Measurements from ENCODE around the gene SHC1. TPM values are rescaled to one million over a fixed set of nuclear protein-coding genes. Genes with fewer than 3 reads are reported as not detected.

Gene SHC1
- total RNA-seq, 2 experiments from 2014 or later, result 43.4 to 46.5 TPM

DNA sequence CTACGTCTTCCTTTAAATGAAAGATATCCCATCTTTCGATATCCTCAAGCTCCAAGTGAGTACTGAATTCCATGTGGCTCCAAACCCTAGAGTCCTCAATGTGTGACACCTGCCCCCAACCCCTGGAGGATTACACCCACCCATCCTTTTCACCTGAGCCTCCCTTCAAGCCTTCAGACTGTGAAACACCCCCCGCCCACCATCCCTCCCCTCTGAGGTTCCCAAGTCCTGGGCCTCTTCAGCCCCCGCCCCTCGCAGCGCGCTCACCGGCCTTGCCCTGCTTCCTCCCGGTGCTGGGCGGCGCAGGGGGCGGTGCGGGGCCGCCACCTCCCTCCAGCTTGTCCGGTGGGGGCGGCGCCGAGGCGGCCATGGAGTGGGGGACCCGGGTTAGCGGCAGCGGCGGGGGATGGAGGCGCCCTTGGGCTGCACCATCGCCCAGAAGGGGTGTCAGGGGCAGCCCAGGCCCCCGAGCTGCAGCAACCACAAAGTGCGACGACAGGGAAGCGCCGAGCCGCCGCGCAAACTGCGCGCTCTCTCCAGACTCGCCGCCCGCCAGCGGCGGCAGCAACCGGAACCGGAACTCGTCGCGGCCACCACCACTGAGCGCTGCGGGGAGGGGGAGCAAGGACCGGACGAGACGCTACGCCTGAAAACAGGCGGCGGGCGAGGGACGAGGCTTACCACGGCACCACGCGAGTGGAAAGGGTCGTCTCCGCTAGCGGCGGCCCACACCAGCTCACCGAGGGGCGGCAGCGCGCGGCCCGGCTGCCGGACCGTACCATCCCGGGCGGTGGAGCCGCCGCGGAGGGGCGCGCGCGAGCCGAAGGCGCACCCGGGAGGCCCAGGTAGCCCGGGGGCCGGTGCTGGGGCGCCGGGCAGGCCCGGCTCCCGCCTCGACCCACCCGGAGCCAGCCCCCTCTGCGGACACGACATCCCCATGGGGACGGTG lies 9.1 kb downstream of the SHC1 start, which contains the start of gene PYGO2:
Gene PYGO2 (minus strand): TSS at position 576 of the 949 bp plus-strand sequence. CDS start 206 bp downstream, at position 370.
- ChIA-PET POLR2A (interaction anchor here (0.6 to 2.7 kb wide), 12 partner anchors 10 to 56 kb away, joined by 3 to 15 read pairs (median 5); partner anchors contain the start of genes CKS1B, FLAD1, PMVK and SHC1), CTCF (interaction anchor here (0.7 to 3.8 kb wide), 19 partner anchors 9 to 123 kb away, joined by 3 to 36 read pairs (median 7); partner anchors contain the start of genes ADAM15, CKS1B, PMVK and SHC1)
- Mint-ChIP-seq H3K9me3 (no peaks in the 10 kb centered on the region), H3K27ac (peak within 1 kb of the TSS; percentile 92), H3K4me1 (ENCODE audit: low read depth) (peaks cover 38% of the 10 kb centered on the region), H3K4me3 (peak within 1 kb of the TSS; percentile 96), H3K36me3 (peaks cover 23% of the 10 kb centered on the region), H3K27me3 (no peaks in the 10 kb centered on the region)
- intact Hi-C loops (cut with micrococcal nuclease), result loop anchor here (1.0 kb wide), 2 partner anchors 13 to 56 kb away; partner anchors contain the start of gene CKS1B
- peak; percentile 88 for DNase-seq

GRCh38 chr1:154960446-154961136 lies 10.0 kb downstream of the SHC1 start:
- intact Hi-C loops (cut with micrococcal nuclease), result loop anchor here (1.0 kb wide), 1 partner anchor 14 kb away; the partner anchor contains the start of gene CKS1B
- Mint-ChIP-seq H3K36me3 (peaks cover 23% of the 10 kb centered on the region), H3K27ac (peak overlapping the region; percentile 92), H3K27me3 (no peaks in the 10 kb centered on the region), H3K4me1 (ENCODE audit: low read depth) (peaks cover 47% of the 10 kb centered on the region), H3K4me3 (peak overlapping the region; percentile 96), H3K9me3 (no peaks in the 10 kb centered on the region)
- no peak for DNase-seq
- ChIA-PET POLR2A (interaction anchor here (0.6 to 2.7 kb wide), 11 partner anchors 9 to 56 kb away, joined by 3 to 15 read pairs (median 6); partner anchors contain the start of genes CKS1B, FLAD1, PMVK and SHC1), CTCF (interaction anchor here (0.7 to 3.8 kb wide), 20 partner anchors 8 to 124 kb away, joined by 3 to 36 read pairs (median 6); partner anchors contain the start of genes ADAM15, CKS1B, PMVK and SHC1)

- peaks cover 59% of the 10 kb centered on the region for H3K4me1 Mint-ChIP-seq (ENCODE audit: low read depth)
- H3K9me3 Mint-ChIP-seq, result no peaks in the 10 kb centered on the region
- CTCF ChIA-PET, result interaction anchor here (1.0 to 3.8 kb wide), 4 partner anchors 15 to 102 kb away, joined by 4 to 36 read pairs (median 20); partner anchors contain the start of gene CKS1B
- no peak for DNase-seq
- intact Hi-C loops (cut with micrococcal nuclease), result no loop called here
- no peak overlapping the region for H3K27ac Mint-ChIP-seq
- H3K4me3 Mint-ChIP-seq, result no peak overlapping the region
- POLR2A ChIA-PET, result no interaction called here
- no peaks in the 10 kb centered on the region for H3K27me3 Mint-ChIP-seq
- peaks cover 19% of the 10 kb centered on the region for H3K36me3 Mint-ChIP-seq
These were observed 11.1 kb downstream of the SHC1 start for GRCh38 chr1:154959426-154959780.

DNA sequence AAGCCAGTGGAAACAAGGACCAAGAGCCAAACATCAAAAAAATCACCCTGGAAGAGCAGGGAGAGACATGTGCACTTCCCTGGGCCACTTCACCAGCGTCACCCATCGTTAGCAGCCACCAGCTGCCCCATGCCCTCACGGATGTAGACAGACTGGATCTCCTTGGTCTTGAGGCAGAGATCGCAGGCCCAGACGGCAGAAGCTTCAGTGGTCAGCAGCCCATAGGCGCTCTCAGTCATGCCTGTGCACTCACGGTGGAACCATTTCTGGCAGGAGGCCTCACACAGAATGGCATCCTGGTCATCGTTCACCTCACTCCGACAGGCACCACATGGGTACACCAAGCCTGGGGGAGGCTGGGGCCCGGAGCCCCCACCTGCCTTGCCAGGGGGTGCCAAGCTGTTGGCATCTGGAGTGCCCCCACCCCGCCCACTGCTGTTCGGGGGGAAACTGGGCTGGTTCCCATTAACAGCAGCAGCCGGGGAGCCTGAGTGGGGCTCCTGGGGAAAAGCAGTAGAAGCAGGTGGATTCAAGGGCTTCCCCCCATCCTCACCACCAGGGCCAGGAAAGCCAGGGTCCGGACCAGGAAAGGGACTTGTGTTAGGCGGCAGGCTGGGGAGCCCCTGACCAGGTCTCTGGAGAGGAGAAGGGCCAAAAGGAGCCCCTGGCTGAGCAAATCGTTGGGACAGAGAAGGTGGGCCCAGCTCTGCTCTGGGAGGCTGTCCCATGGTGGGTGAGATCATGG lies 11.7 kb downstream of the SHC1 start:
- POLR2A ChIA-PET, result no interaction called here
- Mint-ChIP-seq H3K9me3 (no peaks in the 10 kb centered on the region), H3K4me3 (peak overlapping the region; percentile 32), H3K27ac (no peak overlapping the region), H3K36me3 (peaks cover 17% of the 10 kb centered on the region), H3K4me1 (ENCODE audit: low read depth) (peaks cover 62% of the 10 kb centered on the region), H3K27me3 (no peaks in the 10 kb centered on the region)
- intact Hi-C loops (cut with micrococcal nuclease), result no loop called here
- CTCF ChIA-PET, result interaction anchor here (1.0 to 3.8 kb wide), 3 partner anchors 15 to 59 kb away, joined by 4 to 36 read pairs (median 35); partner anchors contain the start of gene CKS1B
- no peak for DNase-seq

DNA sequence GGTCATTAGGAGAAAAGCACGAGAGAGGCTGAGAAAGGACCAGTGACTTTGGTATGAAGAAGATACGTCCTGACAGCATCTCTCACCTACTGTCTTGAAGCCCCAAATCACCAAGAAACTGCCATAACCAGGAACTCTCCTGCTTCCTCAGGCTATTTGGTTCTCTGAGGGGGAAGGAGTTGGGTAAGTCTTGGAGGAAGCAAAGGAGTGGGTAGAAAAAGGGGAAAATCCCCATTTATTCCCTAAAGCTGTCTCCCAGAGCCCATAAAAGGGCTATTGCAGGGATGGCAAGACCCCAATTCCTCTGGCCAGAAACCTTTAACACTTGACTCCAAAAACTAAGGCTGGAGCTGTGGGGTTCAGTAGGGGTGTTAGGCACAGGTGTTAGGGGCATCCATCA lies 12.5 kb downstream of the SHC1 start:
- H3K36me3 Mint-ChIP-seq, result peaks cover 14% of the 10 kb centered on the region
- peaks cover 62% of the 10 kb centered on the region for H3K4me1 Mint-ChIP-seq (ENCODE audit: low read depth)
- no peaks in the 10 kb centered on the region for H3K27me3 Mint-ChIP-seq
- DNase-seq, result no peak
- no peak overlapping the region for H3K27ac Mint-ChIP-seq
- H3K4me3 Mint-ChIP-seq, result no peak overlapping the region
- intact Hi-C loops (cut with micrococcal nuclease), result no loop called here
- no peaks in the 10 kb centered on the region for H3K9me3 Mint-ChIP-seq
- ChIA-PET POLR2A (no interaction called here), CTCF (no interaction called here)

GRCh38 chr1:154957091-154957657 lies 13.4 kb downstream of the SHC1 start:
- Mint-ChIP-seq H3K27me3 (no peaks in the 10 kb centered on the region), H3K4me3 (no peak overlapping the region), H3K36me3 (peaks cover 9% of the 10 kb centered on the region), H3K4me1 (ENCODE audit: low read depth) (peaks cover 63% of the 10 kb centered on the region), H3K27ac (no peak overlapping the region), H3K9me3 (no peaks in the 10 kb centered on the region)
- ChIA-PET POLR2A (interaction anchor here (0.6 kb wide), 1 partner anchor 41 kb away, joined by 4 read pairs; no protein-coding TSS in a partner anchor), CTCF (no interaction called here)
- DNase-seq, result no peak
- intact Hi-C loops (cut with micrococcal nuclease), result no loop called here

GRCh38 chr1:154956544-154956941 lies 14.0 kb downstream of the SHC1 start:
- Mint-ChIP-seq H3K9me3 (no peaks in the 10 kb centered on the region), H3K27ac (peak overlapping the region; percentile 97), H3K4me3 (peak overlapping the region; percentile 92), H3K4me1 (ENCODE audit: low read depth) (peaks cover 69% of the 10 kb centered on the region), H3K36me3 (peaks cover 8% of the 10 kb centered on the region), H3K27me3 (no peaks in the 10 kb centered on the region)
- intact Hi-C loops (cut with micrococcal nuclease), result no loop called here
- DNase-seq, result no peak
- CTCF ChIA-PET, result interaction anchor here (1.1 to 5.3 kb wide), 10 partner anchors 17 to 129 kb away, joined by 3 to 38 read pairs (median 8); partner anchors contain the start of genes ADAM15, FLAD1 and PMVK
- POLR2A ChIA-PET, result interaction anchor here (0.6 to 3.7 kb wide), 7 partner anchors 16 to 238 kb away, joined by 3 to 23 read pairs (median 8); partner anchors contain the start of genes CKS1B, PMVK and ZBTB7B

- Mint-ChIP-seq H3K4me1 (ENCODE audit: low read depth) (peaks cover 75% of the 10 kb centered on the region), H3K27ac (peak within 1 kb of the TSS; percentile 97), H3K4me3 (peak within 1 kb of the TSS; percentile 92), H3K36me3 (peaks cover 7% of the 10 kb centered on the region), H3K27me3 (no peaks in the 10 kb centered on the region), H3K9me3 (no peaks in the 10 kb centered on the region)
- intact Hi-C loops (cut with micrococcal nuclease), result loop anchor here (1.0 kb wide), 5 partner anchors 18 to 129 kb away; partner anchors contain the start of genes CKS1B and EFNA4
- CTCF ChIA-PET, result interaction anchor here (0.5 to 5.3 kb wide), 19 partner anchors 15 to 956 kb away, joined by 3 to 38 read pairs (median 6); partner anchors contain the start of genes ADAM15, FLAD1, LENEP and PMVK
- POLR2A ChIA-PET, result interaction anchor here (0.5 to 3.7 kb wide), 10 partner anchors 15 to 238 kb away, joined by 3 to 23 read pairs (median 5); partner anchors contain the start of genes ADAM15, CKS1B, PMVK and ZBTB7B
- DNase-seq, result peak; percentile 89
These were observed 14.6 kb downstream of the SHC1 start, which contains the start of gene PBXIP1 for GRCh38 chr1:154955718-154956543. Gene PBXIP1 (minus strand): TSS chr1:154956099. CDS start chr1:154953721, 2,378 bp downstream.

DNA sequence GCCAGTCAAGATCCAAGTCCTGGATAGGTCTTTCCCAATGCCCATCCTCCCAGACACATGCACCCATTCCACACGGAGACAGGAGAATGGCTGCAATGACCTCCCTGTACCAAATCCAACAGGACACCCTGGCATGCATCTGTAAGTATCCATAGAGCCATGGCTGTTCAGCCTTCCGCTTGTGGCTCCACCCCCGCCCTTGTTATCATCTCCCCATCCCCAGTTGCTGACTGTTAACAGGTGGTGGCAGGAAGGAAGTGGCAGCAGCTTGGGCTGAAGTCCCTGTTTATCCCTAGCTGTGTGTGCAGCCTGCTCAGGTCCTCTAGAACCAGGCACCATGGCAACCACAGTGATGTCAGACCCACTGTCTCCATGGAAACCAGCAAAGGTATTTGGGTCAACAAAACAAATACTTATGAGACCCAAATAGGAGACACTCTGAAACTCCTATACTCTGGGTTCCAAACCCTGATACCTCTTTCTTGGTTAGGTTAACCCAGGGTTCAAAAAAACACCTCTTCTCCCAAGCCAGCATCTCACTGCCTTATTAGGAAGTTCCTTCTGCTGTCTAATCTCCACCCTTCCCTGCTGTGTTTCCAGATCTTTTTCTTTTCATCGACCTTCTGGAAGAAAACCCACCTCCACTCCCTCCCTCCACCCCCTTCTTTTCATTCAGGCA lies 15.4 kb downstream of the SHC1 start:
- intact Hi-C loops (cut with micrococcal nuclease), result loop anchor here (1.0 kb wide), 5 partner anchors 18 to 130 kb away; partner anchors contain the start of genes CKS1B and EFNA4
- DNase-seq, result peak; percentile 94
- Mint-ChIP-seq H3K27me3 (no peaks in the 10 kb centered on the region), H3K4me1 (ENCODE audit: low read depth) (peaks cover 79% of the 10 kb centered on the region), H3K36me3 (peaks cover 12% of the 10 kb centered on the region), H3K9me3 (no peaks in the 10 kb centered on the region), H3K4me3 (peak overlapping the region; percentile 92), H3K27ac (peak overlapping the region; percentile 97)
- POLR2A ChIA-PET, result interaction anchor here (0.5 to 3.7 kb wide), 12 partner anchors 12 to 239 kb away, joined by 3 to 23 read pairs (median 5); partner anchors contain the start of genes ADAM15, CKS1B, FLAD1 and PMVK
- CTCF ChIA-PET, result interaction anchor here (0.7 to 5.3 kb wide), 19 partner anchors 14 to 476 kb away, joined by 3 to 38 read pairs (median 6); partner anchors contain the start of genes ADAM15, FLAD1, LENEP and PMVK

Measured in activated CD4-positive, alpha-beta memory T cell treated with anti-CD3 and anti-CD28 coated beads for 36 hours (primary cell).